Measurements from ENCODE around the gene ZNF385D.

The ZNF385D gene

GRCh38 chr3:21673393-21673792 lies 77.6 kb downstream of the ZNF385D start:
- DNase-seq (ENCODE audit: low read depth in 2 of 2): no peak

- DNase-seq (ENCODE audit: low read depth in 2 of 2): peak; percentile 39 to 47
Measured at GRCh38 chr3:21672303-21672702, 78.7 kb downstream of the ZNF385D start.

- DNase-seq (ENCODE audit: low read depth in 2 of 2): no peak
Measured at GRCh38 chr3:21670386-21670785, 80.6 kb downstream of the ZNF385D start.

- no peak for DNase-seq (ENCODE audit: low read depth in 2 of 2)
Measured at GRCh38 chr3:21668012-21668411, 83.0 kb downstream of the ZNF385D start.

GRCh38 chr3:21665444-21666100 lies 85.4 kb downstream of the ZNF385D start:
- DNase-seq (ENCODE audit: low read depth in 2 of 2): no peak

GRCh38 chr3:21664996-21665395 lies 86.0 kb downstream of the ZNF385D start:
- DNase-seq (ENCODE audit: low read depth in 2 of 2): no peak

- DNase-seq (ENCODE audit: low read depth in 2 of 2): no peak
Measured at GRCh38 chr3:21662403-21662802, 88.6 kb downstream of the ZNF385D start.

- DNase-seq (ENCODE audit: low read depth in 2 of 2): peak; percentile 61 to 62
Measured at GRCh38 chr3:21654662-21655061, 96.3 kb downstream of the ZNF385D start.

GRCh38 chr3:21654241-21654640 lies 96.8 kb downstream of the ZNF385D start:
- DNase-seq (ENCODE audit: low read depth in 2 of 2): no peak

- DNase-seq (ENCODE audit: low read depth in 2 of 2): no peak
Measured at GRCh38 chr3:21649519-21649918, 101.5 kb downstream of the ZNF385D start.

- DNase-seq (ENCODE audit: low read depth in 2 of 2): no peak
Measured at GRCh38 chr3:21647961-21648360, 103.0 kb downstream of the ZNF385D start.

GRCh38 chr3:21645121-21645897 lies 105.7 kb downstream of the ZNF385D start:
- no peak for DNase-seq (ENCODE audit: low read depth in 2 of 2)

GRCh38 chr3:21644268-21644667 lies 106.7 kb downstream of the ZNF385D start:
- no peak for DNase-seq (ENCODE audit: low read depth in 2 of 2)

GRCh38 chr3:21643752-21644151 lies 107.3 kb downstream of the ZNF385D start:
- DNase-seq (ENCODE audit: low read depth in 2 of 2): no peak

- no peak for DNase-seq (ENCODE audit: low read depth in 2 of 2)
Measured at GRCh38 chr3:21642433-21642832, 108.6 kb downstream of the ZNF385D start.

GRCh38 chr3:21641959-21642358 lies 109.1 kb downstream of the ZNF385D start:
- DNase-seq (ENCODE audit: low read depth in 2 of 2): no peak

- DNase-seq (ENCODE audit: low read depth in 2 of 2): no peak
Measured at GRCh38 chr3:21638488-21638887, 112.5 kb downstream of the ZNF385D start.

- no peak for DNase-seq (ENCODE audit: low read depth in 2 of 2)
Measured at GRCh38 chr3:21634112-21634511, 116.9 kb downstream of the ZNF385D start.

GRCh38 chr3:21624524-21624923 lies 126.5 kb downstream of the ZNF385D start:
- DNase-seq (ENCODE audit: low read depth in 2 of 2): no peak

GRCh38 chr3:21621181-21621651 lies 129.8 kb downstream of the ZNF385D start:
- peak; percentile 55 to 58 for DNase-seq (ENCODE audit: low read depth in 2 of 2)

GRCh38 chr3:21620511-21621155 lies 130.4 kb downstream of the ZNF385D start:
- no peak for DNase-seq (ENCODE audit: low read depth in 2 of 2)

- DNase-seq (ENCODE audit: low read depth in 2 of 2): no peak
Measured at GRCh38 chr3:21618695-21619094, 132.3 kb downstream of the ZNF385D start.

Data from fibroblast of skin of left biceps (primary cell).